DND-41 (cell line): ENCODE measurements around the gene CTSE.
"Not testable (repeated sequence)": the region's sequence is repeated elsewhere in the genome, so short reads cannot be mapped to it uniquely, and the experiment has no call there.

Experiments used
- ATAC-seq: fragments of 200-7000 bp; cut with Tn5 transposase; 3 replicates; pipeline ENCODE4 v1.9.1; 2021; ENCODE audit warnings: low read depth; ENCODE audit not compliant: insufficient read depth
- DNase-seq: peaks from one replicate; pipeline ENCODE4 v3.0.0-alpha.2; 2020
- H2AFZ ChIP-seq: 2 replicates; pipeline ENCODE4 v1.6.0; 2012; ENCODE audit warnings: low read depth, low read length
- H3K27ac ChIP-seq: 2 replicates; pipeline ENCODE4 v1.5.1; 2012; ENCODE audit warnings: low read length, inconsistent platforms
- H3K27me3 ChIP-seq: fragments of 200-600 bp; sonication (generic); 2 replicates; pipeline ENCODE4 v1.6.0; 2012; ENCODE audit warnings: low read length, mild to moderate bottlenecking, inconsistent platforms; ENCODE audit not compliant: insufficient read depth, poor library complexity
- H3K36me3 ChIP-seq: 2 replicates; pipeline ENCODE4 v1.5.1; 2012; ENCODE audit warnings: low read length, inconsistent platforms; ENCODE audit not compliant: insufficient read depth
- H3K4me1 ChIP-seq: 2 replicates; pipeline ENCODE4 v1.5.1; 2012; ENCODE audit warnings: mild to moderate bottlenecking, low read length; ENCODE audit not compliant: insufficient read depth
- H3K4me2 ChIP-seq: 2 replicates; pipeline ENCODE4 v1.6.0; 2012; ENCODE audit warnings: mild to moderate bottlenecking, moderate library complexity, low read length, inconsistent platforms; ENCODE audit not compliant: insufficient read depth
- H3K4me3 ChIP-seq, 2 experiments: fragments of 200-600 bp in 1 of 2; shearing (Covaris generic) in 1 of 2; 2 replicates each; pipeline ENCODE4 v1.5.1; 2012 to 2016; ENCODE audit warnings: inconsistent platforms in 2 of 2, low read length in 2 of 2, mild to moderate bottlenecking in 2 of 2, low read depth in 1 of 2, moderate library complexity in 1 of 2
- H3K79me2 ChIP-seq: 2 replicates; pipeline ENCODE4 v1.6.0; 2012; ENCODE audit warnings: low read length, inconsistent platforms; ENCODE audit not compliant: insufficient read depth
- H3K9ac ChIP-seq: 2 replicates; pipeline ENCODE4 v1.6.0; 2012; ENCODE audit warnings: low read depth, mild to moderate bottlenecking, inconsistent platforms, low read length, moderate library complexity
- H3K9me3 ChIP-seq: 2 replicates; pipeline ENCODE4 v1.5.1; 2012; ENCODE audit warnings: low read length, moderate library complexity, mild to moderate bottlenecking, inconsistent platforms; ENCODE audit not compliant: insufficient read depth, severe bottlenecking
- H4K20me1 ChIP-seq: 2 replicates; pipeline ENCODE4 v1.6.0; 2012; ENCODE audit warnings: low read length; ENCODE audit not compliant: insufficient read depth
- EZH2 ChIP-seq: IDR thresholded peaks from 3 replicates; pipeline ENCODE4 v1.6.1; 2012; ENCODE audit warnings: borderline replicate concordance, low read depth, mild to moderate bottlenecking, moderate library complexity, low read length, inconsistent platforms; ENCODE audit not compliant: severe bottlenecking
- TF ChIP-seq, protein P1 (sequence below): IDR thresholded peaks from 2 replicates; pipeline ENCODE4 v1.5.1; 2012; ENCODE audit warnings: borderline replicate concordance, low read length, moderate library complexity, mild to moderate bottlenecking; ENCODE audit not compliant: poor library complexity, severe bottlenecking; ENCODE audit errors: extremely low read depth

The CTSE gene

DNA sequence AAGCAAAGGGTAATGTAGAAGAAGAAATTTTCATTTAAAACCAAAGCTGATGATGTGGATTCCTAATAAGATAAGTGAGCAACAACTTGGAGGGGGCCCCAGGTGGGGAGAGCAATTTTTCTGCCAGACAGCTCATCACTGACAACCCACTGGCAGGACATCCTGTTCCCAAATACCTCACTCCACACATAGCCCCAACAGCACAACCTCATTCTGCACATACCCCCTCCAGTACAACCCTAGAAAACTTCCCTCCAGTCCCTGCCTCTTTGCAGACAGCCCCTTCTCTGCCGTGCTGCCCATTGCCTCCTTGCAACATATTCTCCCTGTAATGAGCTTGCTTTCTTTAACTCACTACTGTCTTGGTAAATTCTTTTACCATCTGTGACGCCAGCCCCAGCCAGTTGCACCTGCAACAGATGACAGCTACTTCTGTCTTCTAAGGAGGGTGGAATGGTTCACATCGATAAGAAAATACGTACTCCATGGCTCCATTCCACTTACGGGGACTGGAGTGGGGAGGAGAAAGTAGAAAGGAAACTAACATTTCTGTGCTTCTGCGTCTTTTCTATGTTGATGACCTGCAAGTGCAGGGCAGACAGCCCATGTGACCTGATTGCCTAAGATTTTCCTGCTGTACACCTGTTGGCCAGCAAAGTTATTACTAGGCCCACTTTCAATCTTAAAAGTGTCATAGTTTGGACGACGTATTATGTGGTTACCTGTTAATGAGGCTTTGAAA, 44.0 kb upstream of the CTSE start:
- H2AFZ ChIP-seq: no peak overlapping the region
- H3K4me2 ChIP-seq: no peak overlapping the region
- no peaks in the 10 kb centered on the region for H4K20me1 ChIP-seq
- no peak overlapping the region for H3K9ac ChIP-seq
- no peaks in the 10 kb centered on the region for H3K9me3 ChIP-seq
- no peak for ATAC-seq
- H3K4me3 ChIP-seq: no peak overlapping the region
- peaks cover 13% of the 10 kb centered on the region for H3K27me3 ChIP-seq
- no peaks in the 10 kb centered on the region for H3K79me2 ChIP-seq
- DNase-seq: no peak
- no peak overlapping the region for H3K27ac ChIP-seq
- TF ChIP-seq EZH2: no peak
- TF ChIP-seq, protein P1, sequence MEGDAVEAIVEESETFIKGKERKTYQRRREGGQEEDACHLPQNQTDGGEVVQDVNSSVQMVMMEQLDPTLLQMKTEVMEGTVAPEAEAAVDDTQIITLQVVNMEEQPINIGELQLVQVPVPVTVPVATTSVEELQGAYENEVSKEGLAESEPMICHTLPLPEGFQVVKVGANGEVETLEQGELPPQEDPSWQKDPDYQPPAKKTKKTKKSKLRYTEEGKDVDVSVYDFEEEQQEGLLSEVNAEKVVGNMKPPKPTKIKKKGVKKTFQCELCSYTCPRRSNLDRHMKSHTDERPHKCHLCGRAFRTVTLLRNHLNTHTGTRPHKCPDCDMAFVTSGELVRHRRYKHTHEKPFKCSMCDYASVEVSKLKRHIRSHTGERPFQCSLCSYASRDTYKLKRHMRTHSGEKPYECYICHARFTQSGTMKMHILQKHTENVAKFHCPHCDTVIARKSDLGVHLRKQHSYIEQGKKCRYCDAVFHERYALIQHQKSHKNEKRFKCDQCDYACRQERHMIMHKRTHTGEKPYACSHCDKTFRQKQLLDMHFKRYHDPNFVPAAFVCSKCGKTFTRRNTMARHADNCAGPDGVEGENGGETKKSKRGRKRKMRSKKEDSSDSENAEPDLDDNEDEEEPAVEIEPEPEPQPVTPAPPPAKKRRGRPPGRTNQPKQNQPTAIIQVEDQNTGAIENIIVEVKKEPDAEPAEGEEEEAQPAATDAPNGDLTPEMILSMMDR: no peak
- H3K4me1 ChIP-seq: no peaks in the 10 kb centered on the region
- H3K36me3 ChIP-seq: no peaks in the 10 kb centered on the region

- Histone ChIP-seq H3K9me3 (no peaks in the 10 kb centered on the region), H3K9ac (no peak overlapping the region)
- DNase-seq: no peak
Measured at GRCh38 chr1:206066479-206067171, 42.9 kb upstream of the CTSE start.

DNA sequence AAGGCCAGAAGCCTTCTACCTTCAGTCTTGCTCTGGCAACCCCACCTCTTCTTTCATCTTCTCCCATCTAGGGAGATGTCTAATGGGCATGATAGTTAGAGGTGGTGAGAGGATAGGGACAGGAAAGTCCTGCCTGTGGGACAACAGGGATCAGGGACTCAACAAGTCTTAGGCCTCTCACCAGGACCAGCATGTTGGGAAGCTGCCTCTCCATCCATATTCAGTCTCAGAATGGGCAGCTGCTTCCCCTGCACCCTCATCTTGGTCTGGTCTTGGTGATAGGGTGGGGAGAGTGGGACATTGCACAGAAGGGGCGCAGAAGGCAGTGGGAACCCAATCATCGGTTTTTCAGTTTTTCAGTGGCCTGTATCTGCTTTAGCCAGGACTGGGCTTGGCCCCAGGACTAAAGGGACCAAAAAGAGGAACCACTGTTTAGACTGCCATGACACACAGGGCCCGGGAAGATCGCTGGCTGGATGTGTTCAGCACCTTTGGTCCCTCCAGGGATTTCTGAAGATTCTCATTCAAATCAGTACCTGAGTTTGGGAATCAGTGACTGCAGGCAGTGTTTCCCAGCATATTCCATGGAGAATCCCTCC, 42.0 kb upstream of the CTSE start:
- H3K27me3 ChIP-seq: peaks cover 13% of the 10 kb centered on the region
- TF ChIP-seq, protein P1: no peak
- TF ChIP-seq EZH2: no peak
- no peaks in the 10 kb centered on the region for H3K4me1 ChIP-seq
- no peaks in the 10 kb centered on the region for H3K36me3 ChIP-seq
- ATAC-seq (no peak), DNase-seq (no peak)
- H3K4me3 ChIP-seq: no peak overlapping the region
- no peak overlapping the region for H3K9ac ChIP-seq
- no peaks in the 10 kb centered on the region for H3K9me3 ChIP-seq
- no peaks in the 10 kb centered on the region for H3K79me2 ChIP-seq
- no peak overlapping the region for H2AFZ ChIP-seq
- H3K4me2 ChIP-seq: no peak overlapping the region
- H4K20me1 ChIP-seq: no peaks in the 10 kb centered on the region
- H3K27ac ChIP-seq: no peak overlapping the region

More at GRCh38 chr1:206066479-206067171, 42.9 kb upstream of the CTSE start:
- H3K27ac ChIP-seq: no peak overlapping the region
- no peaks in the 10 kb centered on the region for H4K20me1 ChIP-seq
- no peaks in the 10 kb centered on the region for H3K79me2 ChIP-seq
- no peak for TF ChIP-seq EZH2
- TF ChIP-seq, protein P1: no peak
- ATAC-seq: no peak
- no peak overlapping the region for H3K4me3 ChIP-seq
- peaks cover 13% of the 10 kb centered on the region for H3K27me3 ChIP-seq
- H2AFZ ChIP-seq: no peak overlapping the region
- no peaks in the 10 kb centered on the region for H3K4me1 ChIP-seq
- H3K4me2 ChIP-seq: no peak overlapping the region
- no peaks in the 10 kb centered on the region for H3K36me3 ChIP-seq

DNA sequence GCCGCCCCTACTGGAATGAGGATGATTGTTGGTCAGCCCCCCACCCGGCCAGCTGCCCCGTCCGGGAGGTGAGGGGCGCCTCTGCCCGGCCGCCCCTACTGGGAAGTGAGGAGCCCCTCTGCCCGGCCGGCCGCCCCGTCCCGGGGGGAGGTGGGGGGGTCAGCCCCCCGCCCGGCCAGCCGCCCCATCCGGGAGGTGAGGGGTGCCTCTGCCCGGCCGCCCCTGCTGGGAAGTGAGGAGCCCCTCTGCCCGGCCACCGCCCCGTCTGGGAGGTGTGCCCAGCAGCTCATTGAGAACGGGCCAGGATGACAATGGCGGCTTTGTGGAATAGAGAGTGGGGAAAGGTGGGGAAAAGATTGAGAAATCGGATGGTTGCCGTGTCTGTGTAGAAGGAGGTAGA, 40.8 kb upstream of the CTSE start:
- not testable (repeated sequence) for DNase-seq, H4K20me1 ChIP-seq, H3K4me1 ChIP-seq, H3K9ac ChIP-seq, H3K9me3 ChIP-seq, ATAC-seq, H3K4me2 ChIP-seq, H3K79me2 ChIP-seq, H3K27ac ChIP-seq, H3K36me3 ChIP-seq, H2AFZ ChIP-seq, H3K4me3 ChIP-seq
- peaks cover 13% of the 10 kb centered on the region for H3K27me3 ChIP-seq

DNA sequence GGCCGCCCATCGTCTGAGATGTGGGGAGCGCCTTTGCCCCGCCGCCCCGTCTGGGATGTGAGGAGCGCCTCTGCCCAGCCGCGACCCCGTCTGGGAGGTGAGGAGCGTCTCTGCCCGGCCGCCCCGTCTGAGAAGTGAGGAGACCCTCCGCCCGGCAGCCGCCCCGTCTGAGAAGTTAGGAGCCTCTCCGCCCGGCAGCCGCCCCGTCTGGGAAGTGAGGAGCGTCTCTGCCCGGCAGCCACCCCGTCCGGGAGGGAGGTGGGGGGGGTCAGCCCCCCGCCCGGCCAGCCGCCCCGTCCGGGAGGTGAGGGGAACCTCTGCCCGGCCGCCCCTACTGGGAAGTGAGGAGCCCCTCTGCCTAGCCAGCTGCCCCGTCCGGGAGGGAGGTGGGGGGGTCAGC, 40.3 kb upstream of the CTSE start:
- DNase-seq, H3K9me3 ChIP-seq, H3K36me3 ChIP-seq, H3K4me2 ChIP-seq, H2AFZ ChIP-seq, ATAC-seq, H3K27ac ChIP-seq, H3K9ac ChIP-seq, H3K4me1 ChIP-seq, H3K4me3 ChIP-seq, H3K79me2 ChIP-seq, H4K20me1 ChIP-seq: not testable (repeated sequence)
- H3K27me3 ChIP-seq: peaks cover 12% of the 10 kb centered on the region
